AG10803 (cell line): ENCODE results near the gene UHRF1.

ENCODE experiments used
- DNase-seq: peaks from one replicate; pipeline ENCODE4 v3.0.0; 2010; ENCODE audit warnings: low read depth
- H3K4me3 ChIP-seq: 2 replicates; pipeline ENCODE4 v1.5.1; 2011; ENCODE audit warnings: mild to moderate bottlenecking, low read length, control low read depth
- TF ChIP-seq, protein P1 (sequence below): conservative IDR thresholded peaks from 2 replicates; pipeline ENCODE4 v1.5.1; 2011; ENCODE audit warnings: mild to moderate bottlenecking, low read length, control low read depth, inconsistent platforms

The UHRF1 gene

DNA sequence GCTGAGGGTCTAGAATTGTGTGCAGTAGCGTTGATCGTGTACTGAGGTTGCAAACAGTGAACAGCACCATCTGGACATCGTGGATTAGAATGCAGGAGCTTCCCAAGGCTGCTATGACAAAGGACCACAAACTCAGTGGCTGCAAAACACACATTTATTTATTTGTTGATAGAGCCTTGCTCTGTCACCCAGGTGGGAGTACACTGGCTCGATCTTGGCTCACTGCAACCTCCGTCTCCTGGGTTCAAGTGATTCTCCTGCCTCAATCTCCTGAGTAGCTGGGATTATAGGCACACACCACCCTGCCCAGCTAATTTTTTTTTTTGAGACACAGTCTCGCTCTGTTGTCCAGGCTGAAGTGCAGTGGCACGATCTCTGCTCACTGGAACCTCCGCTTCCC lies 2.3 kb upstream of the UHRF1 start:
- TF ChIP-seq, protein P1, sequence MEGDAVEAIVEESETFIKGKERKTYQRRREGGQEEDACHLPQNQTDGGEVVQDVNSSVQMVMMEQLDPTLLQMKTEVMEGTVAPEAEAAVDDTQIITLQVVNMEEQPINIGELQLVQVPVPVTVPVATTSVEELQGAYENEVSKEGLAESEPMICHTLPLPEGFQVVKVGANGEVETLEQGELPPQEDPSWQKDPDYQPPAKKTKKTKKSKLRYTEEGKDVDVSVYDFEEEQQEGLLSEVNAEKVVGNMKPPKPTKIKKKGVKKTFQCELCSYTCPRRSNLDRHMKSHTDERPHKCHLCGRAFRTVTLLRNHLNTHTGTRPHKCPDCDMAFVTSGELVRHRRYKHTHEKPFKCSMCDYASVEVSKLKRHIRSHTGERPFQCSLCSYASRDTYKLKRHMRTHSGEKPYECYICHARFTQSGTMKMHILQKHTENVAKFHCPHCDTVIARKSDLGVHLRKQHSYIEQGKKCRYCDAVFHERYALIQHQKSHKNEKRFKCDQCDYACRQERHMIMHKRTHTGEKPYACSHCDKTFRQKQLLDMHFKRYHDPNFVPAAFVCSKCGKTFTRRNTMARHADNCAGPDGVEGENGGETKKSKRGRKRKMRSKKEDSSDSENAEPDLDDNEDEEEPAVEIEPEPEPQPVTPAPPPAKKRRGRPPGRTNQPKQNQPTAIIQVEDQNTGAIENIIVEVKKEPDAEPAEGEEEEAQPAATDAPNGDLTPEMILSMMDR = no peak
- no peak overlapping the region for H3K4me3 ChIP-seq

DNA sequence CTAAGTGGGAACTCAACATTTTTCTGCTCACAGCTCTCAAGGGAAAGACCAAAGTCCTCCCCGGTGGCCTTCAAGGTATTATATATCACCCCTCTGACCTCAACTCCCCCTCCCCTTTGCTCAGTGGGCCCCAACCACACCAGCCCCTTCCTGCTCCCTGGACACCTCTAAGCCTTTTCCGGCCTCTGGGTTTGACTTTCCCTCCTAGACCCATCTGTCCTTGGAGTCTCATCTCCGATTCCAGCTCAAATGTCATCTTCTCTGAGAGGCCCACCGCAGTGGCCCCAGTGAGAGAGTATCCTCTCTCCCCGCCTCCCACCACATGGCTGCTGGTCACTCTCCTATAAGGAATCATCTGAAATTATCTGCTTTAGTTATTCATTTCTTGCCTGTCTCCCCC lies 941 bp upstream of the UHRF1 start:
- TF ChIP-seq, protein P1 = no peak
- no peak for DNase-seq
- no peak overlapping the region for H3K4me3 ChIP-seq

More for the DNA sequence above, 2.3 kb upstream of the UHRF1 start:
- DNase-seq = no peak

DNA sequence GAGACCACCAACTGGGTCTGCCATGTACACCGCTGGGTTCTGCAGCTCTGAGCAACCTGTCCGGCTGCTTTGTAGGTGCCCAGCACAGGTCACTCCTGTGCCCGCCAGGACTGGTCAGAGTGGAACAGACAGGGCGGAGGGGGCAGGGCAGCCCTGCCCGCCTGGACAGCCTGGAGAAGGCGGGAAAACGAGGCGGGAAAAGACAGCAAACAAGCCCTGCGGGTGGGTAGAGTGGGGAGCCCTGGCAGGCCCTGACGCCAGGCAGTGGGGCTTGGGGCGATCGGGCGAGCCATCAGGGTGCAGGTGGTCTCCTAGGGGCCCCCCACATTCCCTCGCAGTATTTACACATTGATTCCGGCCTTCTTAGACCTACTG lies 533 bp upstream of the UHRF1 start:
- no peak for DNase-seq
- TF ChIP-seq, protein P1 = no peak
- no peak overlapping the region for H3K4me3 ChIP-seq

DNA sequence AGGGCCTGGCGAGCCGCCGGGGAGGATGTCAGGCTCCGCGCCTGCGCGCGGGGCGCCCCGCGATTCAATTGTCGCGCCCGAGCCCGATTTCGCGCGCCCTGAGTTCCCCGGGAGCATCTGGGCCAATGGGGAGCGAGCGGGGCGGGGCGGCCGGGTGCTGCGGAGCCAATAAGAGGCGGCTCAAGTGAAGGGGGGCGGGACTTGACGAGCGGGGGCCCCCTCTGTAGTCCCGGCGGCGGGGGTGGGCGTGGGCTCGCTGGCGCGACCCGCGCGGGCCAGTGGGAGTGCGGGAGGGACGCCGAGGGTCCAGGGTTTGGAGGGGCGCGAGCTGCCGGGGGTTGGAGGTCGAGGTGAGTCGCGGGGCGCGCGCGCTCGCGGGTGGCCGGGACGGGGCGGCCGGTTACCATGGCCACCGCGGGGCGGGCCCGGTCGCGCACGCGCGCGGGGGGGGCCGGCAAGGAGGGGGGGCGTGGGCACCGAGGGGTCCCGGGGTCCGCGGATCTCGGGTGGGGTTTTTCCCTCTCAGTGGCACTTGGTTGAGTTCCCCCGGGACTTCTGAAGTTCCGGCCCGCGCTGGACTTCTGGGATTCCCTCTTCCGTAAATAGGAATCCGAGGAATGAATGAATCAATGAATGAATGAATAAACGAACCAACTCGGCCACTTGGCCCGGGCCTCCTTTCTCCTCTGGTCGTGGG lies 744 bp downstream of the UHRF1 start:
- peak; percentile 85 for DNase-seq
- H3K4me3 ChIP-seq = peak overlapping the region; percentile 61
- TF ChIP-seq, protein P1 = no peak

DNA sequence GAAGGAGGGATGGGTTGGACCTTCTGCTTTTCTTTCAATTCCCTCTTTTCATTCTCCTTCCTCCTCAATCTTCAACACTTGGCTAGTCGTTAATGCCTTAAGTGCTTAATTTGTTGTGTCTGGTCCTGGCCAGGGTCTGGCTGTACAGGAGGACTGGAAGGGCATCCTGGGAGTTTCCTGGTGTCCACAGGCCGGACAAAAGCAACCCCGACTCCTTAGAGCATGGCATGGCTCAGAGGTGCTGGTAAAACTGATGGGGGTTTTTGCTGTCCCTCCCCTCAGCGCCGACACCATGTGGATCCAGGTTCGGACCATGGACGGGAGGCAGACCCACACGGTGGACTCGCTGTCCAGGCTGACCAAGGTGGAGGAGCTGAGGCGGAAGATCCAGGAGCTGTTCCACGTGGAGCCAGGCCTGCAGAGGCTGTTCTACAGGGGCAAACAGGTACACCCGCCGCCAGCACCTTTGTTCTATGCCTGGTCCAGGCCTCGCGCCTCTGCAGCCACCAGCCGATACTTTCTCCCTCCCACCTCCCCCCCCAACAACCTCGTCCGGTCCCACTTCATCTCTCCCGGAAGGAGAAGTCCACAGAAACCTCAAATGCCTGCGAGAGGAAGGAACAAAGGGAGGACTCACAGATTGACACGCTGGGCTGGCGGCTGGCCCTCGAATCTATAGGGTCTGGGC lies 1.4 kb downstream of the UHRF1 start:
- DNase-seq = peak; percentile 70
- TF ChIP-seq, protein P1 = no peak
- H3K4me3 ChIP-seq = peak overlapping the region; percentile 58

DNA sequence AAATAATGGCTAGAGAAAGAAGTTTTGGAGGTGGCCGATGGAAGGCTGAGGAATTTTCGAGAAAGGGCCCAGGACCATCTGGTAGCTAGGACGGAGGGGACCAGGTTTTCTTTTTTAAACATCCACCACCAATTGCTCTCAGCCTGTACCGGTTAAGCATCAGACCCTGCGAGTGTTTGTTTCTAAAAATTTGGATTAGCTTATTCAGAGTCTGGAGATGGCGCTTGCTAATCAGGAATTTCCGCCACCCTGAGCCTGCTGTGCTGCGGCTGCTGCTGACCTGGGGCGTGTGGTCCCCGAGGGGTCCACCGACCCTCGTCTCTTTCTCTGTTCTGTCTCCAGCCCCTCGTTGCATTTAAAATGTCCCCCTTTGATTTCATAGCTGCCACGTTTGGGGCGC lies 2.0 kb downstream of the UHRF1 start:
- H3K4me3 ChIP-seq = peak overlapping the region; percentile 58
- TF ChIP-seq, protein P1 = no peak
- peak; percentile 19 for DNase-seq
